Spleen (tissue), 11 donors: ENCODE results near the gene NUDT14. TPM values are rescaled to one million over a fixed set of nuclear protein-coding genes. Genes with fewer than 3 reads are reported as not detected.

Experiments
- DNase-seq: peaks from one replicate; pipeline ENCODE4 v3.0.0-alpha.2; 2020
- H3K27ac ChIP-seq, 8 donors: fragments of 200-600 bp; sonication (generic) in 7 of 8; 1 replicate in 4 of 8; 2 replicates in 4 of 8; pipeline versions ENCODE4 v1.5.0 to v1.8.0; 2016 to 2021; ENCODE audit warnings: inconsistent platforms in 4 of 8, mild to moderate bottlenecking in 4 of 8, moderate library complexity in 1 of 8
- H3K27me3 ChIP-seq, 7 donors: fragments of 200-600 bp; sonication (generic) in 6 of 7; replicated peaks in 1 of 7; 1 replicate in 4 of 7; 2 replicates in 3 of 7; pipeline versions ENCODE4 v1.5.0 to v1.8.0; 2016 to 2021; ENCODE audit warnings: inconsistent platforms in 3 of 7, mild to moderate bottlenecking in 1 of 7
- H3K36me3 ChIP-seq, 6 donors: fragments of 200-600 bp; sonication (generic) in 5 of 6; 1 replicate in 4 of 6; 2 replicates in 2 of 6; pipeline versions ENCODE4 v1.5.0 to v1.8.0; 2016 to 2021; ENCODE audit warnings: inconsistent platforms in 2 of 6
- H3K4me1 ChIP-seq, 6 donors: fragments of 200-600 bp; sonication (generic) in 5 of 6; 1 replicate in 3 of 6; 2 replicates in 3 of 6; pipeline versions ENCODE4 v1.5.0 to v1.8.0; 2016 to 2021; ENCODE audit warnings: inconsistent platforms in 3 of 6
- H3K4me3 ChIP-seq, 8 donors: fragments of 200-600 bp; sonication (generic) in 7 of 8; 1 replicate in 4 of 8; 2 replicates in 4 of 8; pipeline versions ENCODE4 v1.5.0 to v1.8.0; 2016 to 2021; ENCODE audit warnings: inconsistent platforms in 4 of 8, mild to moderate bottlenecking in 4 of 8, moderate library complexity in 2 of 8
- H3K9me3 ChIP-seq, 8 donors: fragments of 200-600 bp; sonication (generic) in 7 of 8; 1 replicate in 4 of 8; 2 replicates in 4 of 8; pipeline versions ENCODE4 v1.5.0 to v1.8.0; 2016 to 2021; ENCODE audit warnings: inconsistent platforms in 4 of 8
- POLR2A ChIP-seq, 3 donors: fragments of 450-650 bp; IDR thresholded peaks; one replicate each; pipeline ENCODE4 v1.5.1; 2017; ENCODE audit warnings: antibody characterized with exemption in 3 of 3, mild to moderate bottlenecking in 1 of 3
- POLR2AphosphoS5 ChIP-seq, 3 donors: sonication (generic); formaldehyde crosslinking; IDR thresholded peaks; one replicate each; pipeline ENCODE4 v1.5.1; 2017; ENCODE audit warnings: antibody characterized with exemption in 3 of 3
- WGBS, 5 donors: extraction: QIAGEN DNeasy Blood & Tissue Kit in 3 of 5; methylation state at CpG; one replicate each; pipeline versions ENCODE4 v1.1.5 to v1.1.7; 2013 to 2018; 5-methylcytosine and 5-hydroxymethylcytosine counted together
- intact Hi-C: fragments of 100-400 bp; cut with DNase I; formaldehyde crosslinking; loops from one replicate; pipeline ENCODE4 v1.15.0; 2023; ENCODE audit warnings: low total_unique reads
- polyA plus RNA-seq, 3 donors: library from polyadenylated mRNA; stranded (reverse); fragments of 200-250 nt; gene quantifications; one replicate each; pipeline ENCODE4 v1.2.1, GENCODE V29; 2013
- total RNA-seq, 7 donors: library from RNA; depleted of rRNA in 3 of 7; stranded (reverse); fragments of >200 nt in 3 of 7; fragmentation: NEBNext Ultra II Directional in 4 of 7; extraction: Animal tissue kit (Norgen Biotek cat#: 25700) in 4 of 7; gene quantifications; one replicate each; pipeline versions ENCODE4 v1.1.0 to v1.2.1, GENCODE V29; 2016 to 2021
- TF ChIP-seq, protein P1 (sequence below), 11 experiments: fragments of 200-600 bp in 7 of 11; fragments of 450-650 bp in 4 of 11; sonication (generic) in 4 of 11; IDR thresholded peaks in 8 of 11; conservative IDR thresholded peaks in 3 of 11; 1 replicate in 7 of 11; 2 replicates in 4 of 11; pipeline versions ENCODE4 v1.4.0 to v1.8.0; 2016 to 2021; ENCODE audit warnings: antibody characterized with exemption in 11 of 11, inconsistent platforms in 4 of 11, mild to moderate bottlenecking in 1 of 11
- donor health status: healthy with polysubstance abuse.
- donor health status: DM: no; HTN: no; CAD: no; lungs with moderate emphysema.
- donor health status: DM: no; HTN: no; CAD: no.
- donor health status: Bipolar disorder and iron deficiency.
- donor health status: healthy.
- donor health status: DM: no; HTN: no; CAD: no.
- donor health status: DM: yes; HTN: yes; CAD: no.

The NUDT14 gene
- total and polyA plus RNA-seq, 10 donors = 10.1 to 31.1 (median 21.5) TPM

GRCh38 chr14:105168093-105168420, 13.1 kb downstream of the NUDT14 start:
- intact Hi-C loops = no loop called here
- Histone ChIP-seq H3K27ac (no peak overlapping the region), H3K27me3 (peaks cover 0 to 63% (median 38%) of the 10 kb centered on the region in 7 donors), H3K9me3 (no peaks in the 10 kb centered on the region), H3K4me3 (peak overlapping the region; percentile 20 to 73 (median 42)), H3K4me1 (peaks cover 4 to 48% (median 33%) of the 10 kb centered on the region in 6 donors), H3K36me3 (no peaks in the 10 kb centered on the region)
- DNase-seq = no peak
- 0 to 5% (median 1%) methylated on average over 12 to 46 of the region's 46 CpGs for WGBS, 5 donors
- TF ChIP-seq POLR2A (IDR thresholded peaks at IDR 0.05) (no peak), POLR2AphosphoS5 (IDR thresholded peaks at IDR 0.05) (no peak)
- TF ChIP-seq, protein P1, sequence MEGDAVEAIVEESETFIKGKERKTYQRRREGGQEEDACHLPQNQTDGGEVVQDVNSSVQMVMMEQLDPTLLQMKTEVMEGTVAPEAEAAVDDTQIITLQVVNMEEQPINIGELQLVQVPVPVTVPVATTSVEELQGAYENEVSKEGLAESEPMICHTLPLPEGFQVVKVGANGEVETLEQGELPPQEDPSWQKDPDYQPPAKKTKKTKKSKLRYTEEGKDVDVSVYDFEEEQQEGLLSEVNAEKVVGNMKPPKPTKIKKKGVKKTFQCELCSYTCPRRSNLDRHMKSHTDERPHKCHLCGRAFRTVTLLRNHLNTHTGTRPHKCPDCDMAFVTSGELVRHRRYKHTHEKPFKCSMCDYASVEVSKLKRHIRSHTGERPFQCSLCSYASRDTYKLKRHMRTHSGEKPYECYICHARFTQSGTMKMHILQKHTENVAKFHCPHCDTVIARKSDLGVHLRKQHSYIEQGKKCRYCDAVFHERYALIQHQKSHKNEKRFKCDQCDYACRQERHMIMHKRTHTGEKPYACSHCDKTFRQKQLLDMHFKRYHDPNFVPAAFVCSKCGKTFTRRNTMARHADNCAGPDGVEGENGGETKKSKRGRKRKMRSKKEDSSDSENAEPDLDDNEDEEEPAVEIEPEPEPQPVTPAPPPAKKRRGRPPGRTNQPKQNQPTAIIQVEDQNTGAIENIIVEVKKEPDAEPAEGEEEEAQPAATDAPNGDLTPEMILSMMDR (IDR thresholded peaks at IDR 0.05 in 8 of 11, conservative IDR thresholded peaks at IDR 0.05 in 3 of 11) = no peak

DNA sequence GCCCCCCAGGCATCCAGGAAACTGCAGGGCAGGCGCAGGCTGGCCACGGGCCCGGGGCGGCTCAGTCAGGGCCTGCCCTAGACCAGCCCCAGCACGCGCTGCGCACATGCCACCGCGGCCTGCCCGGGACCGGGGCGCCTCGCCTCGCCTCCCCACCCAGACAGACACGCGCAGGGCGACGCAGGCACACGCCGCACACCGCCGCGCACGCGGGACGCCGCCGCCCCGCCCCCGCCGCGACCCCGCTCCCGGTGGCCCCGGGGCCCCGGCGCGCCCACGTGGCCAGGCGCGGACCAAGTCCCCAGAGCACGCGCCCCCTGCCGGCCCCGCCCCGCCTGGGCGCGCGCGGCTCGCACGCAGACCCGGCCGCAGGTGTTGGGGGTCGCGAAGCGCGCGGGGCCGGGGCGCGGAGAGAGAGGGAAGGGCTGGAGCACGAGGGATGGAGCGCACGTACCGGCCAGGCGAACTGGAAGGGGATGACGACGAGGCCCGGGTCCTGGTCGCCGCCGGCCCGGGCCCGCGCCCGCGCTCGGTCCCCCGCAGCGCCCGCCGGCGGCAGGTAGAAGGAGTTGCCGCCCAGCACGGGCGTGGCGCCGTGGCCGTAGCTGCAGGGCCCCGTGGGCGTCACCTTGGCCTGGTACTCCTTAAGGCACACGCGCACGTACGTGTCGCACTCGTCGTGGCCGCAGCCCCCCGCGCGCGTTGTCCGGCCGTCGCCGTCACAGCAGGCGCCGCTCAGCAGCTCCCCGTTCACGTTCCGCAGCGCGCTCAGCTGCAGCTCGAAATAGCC, 13.6 kb downstream of the NUDT14 start:
- no peak for DNase-seq
- H3K4me3 ChIP-seq = peak overlapping the region; percentile 20 to 73 (median 42)
- no peaks in the 10 kb centered on the region for H3K36me3 ChIP-seq
- no peak overlapping the region for H3K27ac ChIP-seq
- no peak for TF ChIP-seq POLR2A (IDR thresholded peaks at IDR 0.05)
- TF ChIP-seq, protein P1 (IDR thresholded peaks at IDR 0.05 in 8 of 11, conservative IDR thresholded peaks at IDR 0.05 in 3 of 11) = peak in 2 of 11 experiments; percentile 24 to 30
- peak in 1 of 3 donors; percentile 6 for TF ChIP-seq POLR2AphosphoS5 (IDR thresholded peaks at IDR 0.05)
- peaks cover 0 to 63% (median 38%) of the 10 kb centered on the region in 7 donors for H3K27me3 ChIP-seq
- intact Hi-C loops = no loop called here
- 3 to 6% (median 5%) methylated on average over 32 to 116 of the region's 116 CpGs for WGBS, 5 donors
- H3K9me3 ChIP-seq = no peaks in the 10 kb centered on the region
- H3K4me1 ChIP-seq = peaks cover 4 to 48% (median 33%) of the 10 kb centered on the region in 6 donors

DNA sequence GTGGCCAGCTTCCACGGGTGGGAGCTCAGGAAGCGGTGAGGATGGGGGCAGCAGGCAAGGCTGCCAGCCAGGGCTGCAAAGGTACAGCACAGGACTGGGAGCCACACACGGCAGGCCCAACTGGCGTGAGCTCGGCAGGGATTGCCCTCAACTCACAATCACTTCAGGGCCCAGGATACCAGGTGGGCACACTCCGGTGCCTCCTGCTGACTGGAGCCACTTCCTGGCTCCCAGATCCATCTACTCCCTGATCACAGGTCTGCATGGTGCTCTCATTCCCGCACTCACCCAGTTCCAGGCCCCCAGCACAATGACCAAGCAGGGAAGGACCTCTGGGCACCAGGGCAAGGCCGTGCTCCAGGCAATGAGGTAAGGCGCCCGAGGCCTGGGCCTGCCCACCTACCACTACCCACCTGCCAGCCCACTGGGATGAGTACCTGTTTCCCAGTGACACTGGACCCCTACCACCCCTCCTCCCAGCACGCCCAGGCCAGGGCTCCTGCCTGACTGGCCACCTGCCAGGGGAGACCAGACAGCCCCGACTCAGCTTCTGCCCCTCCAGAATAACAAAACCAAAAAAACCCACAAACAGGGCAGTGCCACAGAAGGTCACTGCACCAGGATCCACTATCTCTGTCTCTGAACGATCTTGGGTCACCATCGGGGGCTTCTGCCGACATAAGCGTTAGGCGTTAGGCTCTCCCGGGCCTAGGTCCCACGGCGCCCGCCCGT, 14.4 kb downstream of the NUDT14 start:
- H3K4me1 ChIP-seq = peaks cover 4 to 48% (median 33%) of the 10 kb centered on the region in 6 donors
- H3K36me3 ChIP-seq = no peaks in the 10 kb centered on the region
- H3K27me3 ChIP-seq = peaks cover 0 to 63% (median 38%) of the 10 kb centered on the region in 7 donors
- TF ChIP-seq, protein P1 (IDR thresholded peaks at IDR 0.05 in 8 of 11, conservative IDR thresholded peaks at IDR 0.05 in 3 of 11) = no peak
- TF ChIP-seq POLR2A (IDR thresholded peaks at IDR 0.05) (no peak), POLR2AphosphoS5 (IDR thresholded peaks at IDR 0.05) (no peak)
- peak overlapping the region in 1 of 8 donors; percentile 73 for H3K4me3 ChIP-seq
- WGBS, 5 donors = 58 to 74% (median 69%) methylated on average over 15 to 22 of the region's 22 CpGs
- no peak for DNase-seq
- H3K27ac ChIP-seq = no peak overlapping the region
- intact Hi-C loops = no loop called here
- H3K9me3 ChIP-seq = no peaks in the 10 kb centered on the region
